Measurements from ENCODE around the gene THRA. TPM values are rescaled to one million over a fixed set of nuclear protein-coding genes. Genes with fewer than 3 reads are reported as not detected.

THRA gene
- total and polyA plus RNA-seq, 9 of the 15 experiments (the other 6 are each of a cell fraction or from before 2014, with no cell fraction given) = 0.34 to 23.4 (median 12.7) TPM

- peak; percentile 91 for TF ChIP-seq ZNF592 (IDR thresholded peaks at IDR 0.05)
- TF ChIP-seq BMI1 (IDR thresholded peaks at IDR 0.05; ENCODE audit: low read length) = no peak
- 0 out of 2 replicates have a peak, but pooled peaks have one; percentile 9 for TF ChIP-seq POLR2G (IDR thresholded peaks at IDR 0.05; ENCODE audit: low read depth, low read length)
- TF ChIP-seq JUND (IDR thresholded peaks at IDR 0.05; ENCODE audit: borderline replicate concordance, low read depth, low read length) = peak; percentile 66; the same call in 1 of the 2 replicates
- no peak; the same call in 1 of the 3 replicates for TF ChIP-seq JUND (tag; IDR thresholded peaks at IDR 0.05; ENCODE audit: borderline replicate concordance, low read depth, low read length)
- no peak for TF ChIP-seq PATZ1 (CRISPR knock-in tag; IDR thresholded peaks at IDR 0.05; ENCODE audit: borderline replicate concordance)
- peak; percentile 49; the same call in 1 of the 2 replicates for TF ChIP-seq TSHZ1 (CRISPR knock-in tag; IDR thresholded peaks at IDR 0.05)
- TF ChIP-seq ATF1 (CRISPR knock-in tag; IDR thresholded peaks at IDR 0.05) = no peak
- peak; percentile 65 for TF ChIP-seq ATF1 (tag; IDR thresholded peaks at IDR 0.05)
- TF ChIP-seq BHLHE40 (IDR thresholded peaks at IDR 0.05; ENCODE audit: low read length) = peak; percentile 70
- peak; percentile 18; the same call in 1 of the 2 replicates for TF ChIP-seq LCOR (CRISPR knock-in tag; IDR thresholded peaks at IDR 0.05)
- no peak for TF ChIP-seq FOXO4 (CRISPR knock-in tag; IDR thresholded peaks at IDR 0.05)
Observed at GRCh38 chr17:40111221-40112128, 48.7 kb downstream of the THRA start (continued).

Measured in K562 (cell line).